AG09309 (cell line): Measurements from ENCODE around the gene DGKZ.
A peak's percentile ranks its signal among the peaks of the same experiment; 100 is the strongest.

Source experiments
- DNase-seq: peaks from one replicate; pipeline ENCODE4 v3.0.0-alpha.2; 2010; ENCODE audit warnings: low read depth
- H3K4me3 ChIP-seq: 2 replicates; pipeline ENCODE4 v1.5.1; 2011; ENCODE audit warnings: mild to moderate bottlenecking, low read depth, low read length, moderate library complexity; ENCODE audit not compliant: control insufficient read depth
- TF ChIP-seq, protein P1 (sequence below): IDR thresholded peaks from 2 replicates; pipeline ENCODE4 v1.5.1; 2011; ENCODE audit warnings: mild to moderate bottlenecking, low read depth, low read length, inconsistent platforms; ENCODE audit not compliant: insufficient read depth, control insufficient read depth; ENCODE audit errors: missing control alignments

Gene DGKZ

DNA sequence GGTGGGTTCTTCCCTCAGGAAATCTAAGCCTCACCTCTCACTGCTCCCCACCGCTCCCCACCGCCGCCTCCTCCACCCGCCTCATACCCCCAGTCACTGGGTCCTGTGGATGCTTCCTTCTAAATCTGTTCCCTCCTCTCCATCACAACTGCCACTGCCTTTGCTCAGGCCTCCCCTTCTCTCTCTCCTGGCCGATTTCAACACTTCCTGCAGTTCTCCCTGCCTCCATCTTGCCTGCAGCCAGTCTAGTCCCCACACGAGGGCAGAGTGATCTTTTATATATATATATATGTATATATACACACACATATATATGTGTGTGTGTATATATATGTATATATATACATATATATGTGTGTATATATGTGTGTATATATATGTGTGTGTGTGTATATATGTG lies 42.0 kb upstream of the DGKZ start:
- no peak overlapping the region for H3K4me3 ChIP-seq
- DNase-seq, result no peak
- TF ChIP-seq, protein P1, sequence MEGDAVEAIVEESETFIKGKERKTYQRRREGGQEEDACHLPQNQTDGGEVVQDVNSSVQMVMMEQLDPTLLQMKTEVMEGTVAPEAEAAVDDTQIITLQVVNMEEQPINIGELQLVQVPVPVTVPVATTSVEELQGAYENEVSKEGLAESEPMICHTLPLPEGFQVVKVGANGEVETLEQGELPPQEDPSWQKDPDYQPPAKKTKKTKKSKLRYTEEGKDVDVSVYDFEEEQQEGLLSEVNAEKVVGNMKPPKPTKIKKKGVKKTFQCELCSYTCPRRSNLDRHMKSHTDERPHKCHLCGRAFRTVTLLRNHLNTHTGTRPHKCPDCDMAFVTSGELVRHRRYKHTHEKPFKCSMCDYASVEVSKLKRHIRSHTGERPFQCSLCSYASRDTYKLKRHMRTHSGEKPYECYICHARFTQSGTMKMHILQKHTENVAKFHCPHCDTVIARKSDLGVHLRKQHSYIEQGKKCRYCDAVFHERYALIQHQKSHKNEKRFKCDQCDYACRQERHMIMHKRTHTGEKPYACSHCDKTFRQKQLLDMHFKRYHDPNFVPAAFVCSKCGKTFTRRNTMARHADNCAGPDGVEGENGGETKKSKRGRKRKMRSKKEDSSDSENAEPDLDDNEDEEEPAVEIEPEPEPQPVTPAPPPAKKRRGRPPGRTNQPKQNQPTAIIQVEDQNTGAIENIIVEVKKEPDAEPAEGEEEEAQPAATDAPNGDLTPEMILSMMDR, result peak; percentile 23

DNA sequence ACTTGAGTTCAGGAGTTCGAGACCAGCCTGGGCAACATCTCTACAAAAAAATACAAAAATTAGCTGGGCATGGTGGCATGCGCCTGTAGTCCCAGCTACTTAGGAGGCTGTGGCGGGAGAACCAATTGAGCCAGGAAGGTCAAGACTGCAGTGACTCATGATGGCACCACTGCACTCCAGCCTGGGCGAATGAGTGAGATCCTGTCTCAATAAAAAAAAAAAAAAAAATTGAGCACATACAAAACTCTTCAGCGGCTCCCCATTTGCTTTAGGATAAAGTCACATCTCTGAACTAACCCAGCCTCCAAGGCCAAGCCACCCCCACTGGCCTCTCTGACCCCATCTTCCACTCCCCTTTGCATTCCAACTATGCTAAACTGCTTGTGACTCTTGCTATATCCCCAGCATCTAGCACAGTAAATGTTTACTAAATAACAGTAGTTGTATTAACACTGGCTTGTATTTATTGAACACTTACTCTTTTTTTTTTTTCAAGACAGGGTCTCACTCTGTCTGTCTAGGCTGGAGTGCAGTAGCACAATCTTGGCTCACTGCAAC lies 40.9 kb upstream of the DGKZ start:
- TF ChIP-seq, protein P1, result no peak
- DNase-seq, result no peak
- H3K4me3 ChIP-seq, result no peak overlapping the region

DNA sequence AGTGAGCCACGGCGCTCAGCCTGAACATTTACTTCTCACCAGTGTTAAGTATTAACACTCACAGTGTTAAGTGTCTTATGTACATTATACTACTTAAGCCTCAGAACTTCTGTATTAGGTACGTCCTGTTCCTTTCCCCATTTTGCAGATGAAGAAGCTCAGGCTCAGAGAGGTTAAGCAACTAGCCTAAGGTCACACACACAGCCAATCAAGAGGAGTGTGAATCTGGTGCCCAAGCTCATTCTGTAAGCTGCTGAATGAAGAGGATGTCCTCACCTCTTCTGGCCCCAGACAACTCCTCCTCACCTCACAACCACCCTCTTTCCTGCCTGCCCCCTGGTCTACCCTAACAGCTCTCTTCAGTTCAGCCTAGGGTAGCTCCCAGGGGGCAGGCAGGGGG lies 39.9 kb upstream of the DGKZ start:
- no peak overlapping the region for H3K4me3 ChIP-seq
- no peak for DNase-seq
- TF ChIP-seq, protein P1, result no peak

DNA sequence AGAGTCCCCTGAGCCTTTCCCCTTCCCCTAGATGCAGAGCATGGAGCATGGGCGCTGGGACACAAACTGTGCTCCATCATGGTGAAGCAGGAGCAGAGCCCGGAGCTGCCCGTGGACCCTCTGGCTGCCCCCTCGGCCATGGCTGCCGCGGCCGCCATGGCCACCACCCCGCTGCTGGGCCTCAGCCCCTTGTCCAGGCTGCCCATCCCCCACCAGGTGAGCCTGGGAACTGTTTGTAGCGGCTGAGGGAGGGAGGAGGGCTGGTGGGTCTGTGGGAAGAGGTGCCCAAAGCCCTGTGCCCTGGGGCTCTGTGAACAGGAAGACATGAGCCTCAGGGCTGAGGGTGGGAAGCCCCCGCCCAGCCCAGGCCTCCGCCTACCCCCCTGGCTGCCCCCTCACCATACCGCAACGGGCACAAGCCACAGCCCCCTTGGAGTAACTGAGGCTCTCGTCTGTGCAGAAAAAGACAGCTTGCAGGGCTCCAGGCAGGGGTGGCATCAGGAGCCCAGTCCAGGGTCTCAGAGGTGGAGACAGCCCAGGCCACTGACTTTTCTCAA lies 39.4 kb upstream of the DGKZ start:
- TF ChIP-seq, protein P1, result no peak
- H3K4me3 ChIP-seq, result no peak overlapping the region
- DNase-seq, result no peak

- TF ChIP-seq, protein P1, result peak; percentile 88
- H3K4me3 ChIP-seq, result no peak overlapping the region
- no peak for DNase-seq
These were observed 38.4 kb upstream of the DGKZ start for GRCh38 chr11:46308631-46309419.

GRCh38 chr11:46309814-46310259 lies 37.4 kb upstream of the DGKZ start:
- H3K4me3 ChIP-seq, result no peak overlapping the region
- TF ChIP-seq, protein P1, result no peak
- DNase-seq, result no peak
